Suprapubic skin (tissue), 4 donors: ENCODE data around the gene LYZL2. TPM values are rescaled to one million over a fixed set of nuclear protein-coding genes. Genes with fewer than 3 reads are reported as not detected.
"Not testable (repeated sequence)": the region's sequence is repeated elsewhere in the genome, so short reads cannot be mapped to it uniquely, and the experiment has no call there.

Experiments
- DNase-seq, 2 donors: peaks; one replicate each; pipeline ENCODE4 v3.0.0-alpha.2; 2019; ENCODE audit warnings: low spot score in 2 of 2
- H3K27ac ChIP-seq: fragments of 200-600 bp; sonication (generic); one replicate; pipeline ENCODE4 v1.5.1; 2019
- H3K27me3 ChIP-seq: fragments of 200-600 bp; sonication (generic); one replicate; pipeline ENCODE4 v1.5.1; 2019
- H3K36me3 ChIP-seq: fragments of 200-600 bp; sonication (generic); one replicate; pipeline ENCODE4 v1.5.1; 2019
- H3K4me1 ChIP-seq: fragments of 200-600 bp; sonication (generic); one replicate; pipeline ENCODE4 v1.5.1; 2019
- H3K4me3 ChIP-seq: fragments of 200-600 bp; sonication (generic); one replicate; pipeline ENCODE4 v1.5.1; 2019; ENCODE audit warnings: mild to moderate bottlenecking
- H3K9me3 ChIP-seq: fragments of 200-600 bp; sonication (generic); one replicate; pipeline ENCODE4 v1.5.1; 2019
- CTCF ChIP-seq, 2 donors: fragments of 200-600 bp in 1 of 2; fragments of 450-650 bp in 1 of 2; sonication (generic) in 1 of 2; IDR thresholded peaks; one replicate each; pipeline ENCODE4 v1.5.1; 2016 to 2019; ENCODE audit warnings: antibody characterized with exemption in 2 of 2, mild to moderate bottlenecking in 1 of 2, moderate library complexity in 1 of 2
- EP300 ChIP-seq: sonication (generic); formaldehyde crosslinking; IDR thresholded peaks from one replicate; pipeline ENCODE4 v1.6.1; 2017; ENCODE audit warnings: antibody characterized with exemption
- POLR2A ChIP-seq, 2 donors: fragments of 450-650 bp; IDR thresholded peaks; one replicate each; pipeline ENCODE4 v1.6.1; 2017; ENCODE audit warnings: antibody characterized with exemption in 2 of 2, mild to moderate bottlenecking in 2 of 2, moderate library complexity in 2 of 2
- POLR2AphosphoS5 ChIP-seq, 3 donors: sonication (generic); formaldehyde crosslinking; IDR thresholded peaks; one replicate each; pipeline ENCODE4 v1.6.1; 2017; ENCODE audit warnings: antibody characterized with exemption in 3 of 3
- WGBS: methylation state at CpG from one replicate; pipeline ENCODE4 v1.1.5; 2018; 5-methylcytosine and 5-hydroxymethylcytosine counted together
- total RNA-seq, 4 donors: library from RNA; depleted of rRNA; stranded (reverse); fragments of >200 nt; gene quantifications; one replicate each; pipeline ENCODE4 v1.1.0, GENCODE V29; 2016

Gene LYZL2
- total RNA-seq, 4 donors from 2014 or later: not detected

DNA sequence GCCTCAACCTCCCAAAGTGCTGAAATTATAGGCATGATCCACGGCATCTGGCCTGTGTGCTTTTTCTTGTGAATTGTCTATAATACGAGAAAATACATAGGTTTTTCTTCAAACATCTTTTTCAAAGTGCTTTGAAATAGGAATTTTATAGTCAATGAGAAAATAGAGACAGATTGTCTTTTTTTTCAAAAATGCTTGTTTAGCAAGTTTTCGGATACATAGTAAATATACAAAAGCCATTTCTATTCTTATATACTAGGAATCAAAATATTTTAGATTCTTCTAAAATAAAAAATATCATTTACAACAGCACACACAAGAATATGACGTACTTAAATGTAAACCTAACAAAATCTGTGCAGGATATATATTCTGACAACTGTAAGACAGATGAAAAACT is 1.6 kb upstream of the LYZL2 start:
- WGBS: 88% methylated on average over 4 of the region's 4 CpGs
- DNase-seq: no peak
- no peaks in the 10 kb centered on the region for H3K36me3 ChIP-seq
- TF ChIP-seq POLR2A (IDR thresholded peaks at IDR 0.05) (no peak), EP300 (no peak), CTCF (IDR thresholded peaks at IDR 0.05) (no peak), POLR2AphosphoS5 (IDR thresholded peaks at IDR 0.05) (no peak)
- no peaks in the 10 kb centered on the region for H3K27me3 ChIP-seq
- H3K9me3 ChIP-seq: no peaks in the 10 kb centered on the region
- no peak overlapping the region for H3K4me3 ChIP-seq
- H3K4me1 ChIP-seq: no peaks in the 10 kb centered on the region
- no peak overlapping the region for H3K27ac ChIP-seq

DNA sequence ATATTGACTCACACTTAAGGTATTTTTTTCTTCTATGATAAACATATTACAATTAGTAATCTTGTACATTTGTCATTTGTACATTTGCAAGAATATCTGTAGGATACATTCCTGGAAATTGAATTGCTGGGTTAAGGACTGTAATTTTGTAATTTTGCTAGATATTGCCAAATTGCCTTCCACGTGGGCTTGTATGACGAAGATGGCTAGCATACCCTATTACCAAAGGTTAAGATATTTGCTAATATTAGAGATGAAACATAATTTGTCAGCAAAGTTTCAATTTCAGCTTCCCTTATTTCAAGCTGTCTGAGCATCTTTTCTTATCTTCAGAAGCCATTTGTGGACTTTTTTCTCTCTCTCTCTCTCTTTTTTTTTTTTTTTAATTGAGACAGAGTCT is 1.0 kb upstream of the LYZL2 start:
- Histone ChIP-seq H3K4me1 (no peaks in the 10 kb centered on the region), H3K27me3 (no peaks in the 10 kb centered on the region), H3K9me3 (no peaks in the 10 kb centered on the region), H3K4me3 (no peak overlapping the region), H3K27ac (no peak overlapping the region), H3K36me3 (no peaks in the 10 kb centered on the region)
- 83% methylated on average over 2 of the region's 2 CpGs for WGBS
- TF ChIP-seq EP300 (no peak), POLR2A (IDR thresholded peaks at IDR 0.05) (no peak), CTCF (IDR thresholded peaks at IDR 0.05) (no peak), POLR2AphosphoS5 (IDR thresholded peaks at IDR 0.05) (no peak)
- DNase-seq: no peak

- DNase-seq, H3K27me3 ChIP-seq, H3K9me3 ChIP-seq, H3K4me3 ChIP-seq, H3K27ac ChIP-seq, H3K36me3 ChIP-seq, H3K4me1 ChIP-seq: not testable (repeated sequence)
- 90% methylated on average over 7 of the region's 7 CpGs for WGBS
These were observed 977 bp downstream of the LYZL2 start for GRCh38 chr10:30628576-30628975.

- not testable (repeated sequence) for DNase-seq, H3K36me3 ChIP-seq, H3K27me3 ChIP-seq, H3K4me1 ChIP-seq, H3K9me3 ChIP-seq, H3K4me3 ChIP-seq, H3K27ac ChIP-seq
- WGBS: 67% methylated on average over 9 of the region's 11 CpGs
These were observed 2.7 kb downstream of the LYZL2 start for GRCh38 chr10:30626837-30627236.

DNA sequence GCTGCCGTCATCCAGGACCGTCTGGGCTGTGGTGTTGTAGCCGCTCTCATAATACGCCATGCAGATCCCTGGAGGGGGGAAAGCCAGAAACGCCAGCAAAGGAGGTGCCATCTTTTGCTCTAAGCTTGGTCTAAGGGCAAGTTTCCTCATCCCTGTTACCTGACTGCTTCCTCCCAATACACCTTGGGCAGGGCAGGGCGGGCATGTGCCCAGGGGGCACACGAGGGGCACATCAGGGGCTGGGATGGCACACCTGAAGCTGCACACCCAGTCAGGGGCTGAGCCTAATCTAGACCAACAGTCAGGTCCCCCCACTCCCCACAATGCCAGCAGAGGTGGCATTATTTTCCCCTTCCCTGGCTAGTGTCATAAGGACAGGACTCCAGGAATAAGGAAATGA is 3.4 kb downstream of the LYZL2 start:
- H3K9me3 ChIP-seq, DNase-seq, H3K27me3 ChIP-seq, H3K4me1 ChIP-seq, H3K4me3 ChIP-seq, H3K27ac ChIP-seq, H3K36me3 ChIP-seq: not testable (repeated sequence)
- WGBS: 100% methylated on average over 3 of the region's 7 CpGs

DNA sequence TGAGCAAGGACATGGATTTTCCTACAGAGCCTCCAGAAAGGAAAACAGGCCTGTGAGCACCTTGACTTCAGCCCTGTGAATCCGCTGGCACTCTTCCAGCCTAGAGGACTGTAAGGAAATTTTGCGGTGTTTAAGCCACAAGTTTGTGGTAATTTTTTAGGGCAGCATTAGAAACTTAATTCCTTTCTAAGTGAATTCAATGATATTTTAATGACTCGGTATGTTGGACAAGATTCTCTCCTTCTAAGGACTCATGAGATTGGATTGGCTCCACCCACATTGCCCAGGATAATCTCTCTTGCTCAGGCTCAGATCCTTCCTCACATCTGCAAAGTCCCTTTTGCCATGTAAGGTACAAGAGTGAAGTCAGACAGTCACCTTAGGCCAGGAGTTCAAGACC is 4.5 kb downstream of the LYZL2 start:
- DNase-seq: no peak
- no peaks in the 10 kb centered on the region for H3K4me1 ChIP-seq
- TF ChIP-seq POLR2AphosphoS5 (IDR thresholded peaks at IDR 0.05): no peak
- no peak for TF ChIP-seq EP300
- no peak for TF ChIP-seq CTCF (IDR thresholded peaks at IDR 0.05)
- no peak for TF ChIP-seq POLR2A (IDR thresholded peaks at IDR 0.05)
- no peak overlapping the region for H3K4me3 ChIP-seq
- H3K27ac ChIP-seq: no peak overlapping the region
- no peaks in the 10 kb centered on the region for H3K36me3 ChIP-seq
- WGBS: 88% methylated on average over 3 of the region's 3 CpGs
- H3K27me3 ChIP-seq: peaks cover 2% of the 10 kb centered on the region
- H3K9me3 ChIP-seq: no peaks in the 10 kb centered on the region

DNA sequence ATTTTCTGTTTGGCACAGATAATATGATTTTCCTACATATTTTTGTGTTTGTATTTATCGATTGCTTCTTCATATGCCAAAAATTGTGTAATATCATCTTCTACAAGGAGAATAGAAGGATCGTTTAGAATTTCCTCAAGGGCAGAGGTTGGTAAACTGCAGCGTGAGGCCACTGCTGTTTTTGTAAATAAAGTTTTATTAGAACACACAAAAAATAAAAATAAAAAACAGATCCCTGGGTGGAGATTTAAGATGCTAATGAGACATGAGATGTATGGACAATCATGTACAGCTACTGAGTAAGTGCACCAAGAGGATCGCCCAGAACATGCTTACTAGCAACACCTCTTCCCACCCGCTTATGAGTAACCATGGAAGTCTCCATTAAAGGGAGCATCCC is 9.6 kb downstream of the LYZL2 start:
- H3K9me3 ChIP-seq: no peaks in the 10 kb centered on the region
- WGBS: 83% methylated on average over 5 of the region's 5 CpGs
- TF ChIP-seq EP300 (no peak), POLR2A (IDR thresholded peaks at IDR 0.05) (no peak), CTCF (IDR thresholded peaks at IDR 0.05) (no peak), POLR2AphosphoS5 (IDR thresholded peaks at IDR 0.05) (no peak)
- no peak for DNase-seq
- H3K36me3 ChIP-seq: no peaks in the 10 kb centered on the region
- H3K4me3 ChIP-seq: no peak overlapping the region
- no peaks in the 10 kb centered on the region for H3K4me1 ChIP-seq
- no peak overlapping the region for H3K27ac ChIP-seq
- H3K27me3 ChIP-seq: peaks cover 3% of the 10 kb centered on the region
